HG02884 (cell line): Measurements from ENCODE around the gene HIVEP2.
A peak's percentile ranks its signal among the peaks of the same experiment; 100 is the strongest.

ENCODE experiments used
- ATAC-seq: cut with Tn5 transposase; IDR thresholded peaks from one replicate; pipeline ENCODE4 v1.9.1; 2021; ENCODE audit warnings: mild to moderate bottlenecking, moderate library complexity; ENCODE audit not compliant: unreplicated experiment

Gene HIVEP2

GRCh38 chr6:142844065-142844755 lies 100.8 kb downstream of the HIVEP2 start:
- ATAC-seq = no peak

- ATAC-seq = no peak
Observed at GRCh38 chr6:142843361-142843760, 101.6 kb downstream of the HIVEP2 start.

DNA sequence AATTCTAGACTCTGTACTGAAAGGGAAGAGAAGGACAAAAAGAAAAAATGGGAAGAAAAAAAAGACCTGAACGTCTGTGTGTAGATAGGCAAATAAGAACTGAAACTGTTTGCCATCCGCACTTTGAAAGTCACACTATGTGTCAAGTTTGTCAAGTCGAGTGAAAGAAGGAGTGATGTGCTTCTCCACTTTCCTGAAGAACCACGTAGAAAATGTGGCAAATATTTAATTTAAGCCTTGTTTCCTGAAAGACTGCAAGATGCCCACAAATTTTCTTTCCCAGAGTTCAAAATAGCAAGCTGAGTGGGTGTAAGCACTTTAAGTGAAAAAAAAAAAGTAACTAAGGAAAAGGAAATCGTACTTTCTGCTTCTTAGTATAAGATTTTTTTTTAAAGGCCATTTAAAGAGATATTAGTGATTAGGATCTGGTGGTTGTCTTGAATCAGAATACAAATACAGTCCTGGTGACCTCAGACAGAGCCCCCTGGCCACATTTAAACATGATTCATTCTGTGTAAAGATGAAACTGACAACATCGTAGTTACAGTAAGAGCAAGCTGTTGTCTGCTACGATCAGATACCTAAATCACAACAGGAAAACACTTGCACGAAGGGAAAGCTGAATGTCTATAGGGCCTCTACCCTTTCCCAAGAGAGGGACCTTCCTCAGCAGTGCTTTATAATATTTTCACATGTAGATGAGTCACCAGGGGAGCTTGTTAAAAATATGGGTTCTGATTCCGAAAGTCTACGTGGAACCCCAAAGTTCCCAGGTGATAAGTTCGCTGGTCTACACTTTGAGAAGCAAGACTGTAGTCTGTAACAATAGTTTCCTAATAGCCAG lies 102.3 kb downstream of the HIVEP2 start:
- peak; percentile 67 for ATAC-seq

GRCh38 chr6:142841915-142842314 lies 103.1 kb downstream of the HIVEP2 start:
- ATAC-seq = no peak

- ATAC-seq = no peak
Observed at GRCh38 chr6:142839686-142840040, 105.3 kb downstream of the HIVEP2 start.

- ATAC-seq = no peak
Observed at GRCh38 chr6:142838821-142839685, 105.9 kb downstream of the HIVEP2 start.

- ATAC-seq = no peak
Observed at GRCh38 chr6:142835787-142836535, 109.0 kb downstream of the HIVEP2 start.

DNA sequence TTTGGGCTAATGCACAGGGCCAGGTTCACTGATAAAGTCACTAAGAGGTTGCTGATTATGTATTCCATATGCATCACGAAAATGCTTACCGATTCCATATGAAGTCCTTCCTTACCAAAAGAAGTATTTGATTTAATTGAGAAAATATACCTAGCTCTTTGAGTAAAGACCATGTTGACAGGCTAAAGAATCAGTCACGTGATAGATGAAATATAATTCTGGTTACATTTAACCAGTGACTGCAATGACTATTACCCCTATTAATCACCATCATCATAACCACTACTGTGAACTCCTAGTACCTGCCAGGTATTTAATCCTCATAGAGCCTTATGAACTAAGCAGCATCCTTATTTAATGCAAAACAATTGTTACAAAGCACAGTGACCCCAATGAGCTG lies 110.1 kb downstream of the HIVEP2 start:
- no peak for ATAC-seq

DNA sequence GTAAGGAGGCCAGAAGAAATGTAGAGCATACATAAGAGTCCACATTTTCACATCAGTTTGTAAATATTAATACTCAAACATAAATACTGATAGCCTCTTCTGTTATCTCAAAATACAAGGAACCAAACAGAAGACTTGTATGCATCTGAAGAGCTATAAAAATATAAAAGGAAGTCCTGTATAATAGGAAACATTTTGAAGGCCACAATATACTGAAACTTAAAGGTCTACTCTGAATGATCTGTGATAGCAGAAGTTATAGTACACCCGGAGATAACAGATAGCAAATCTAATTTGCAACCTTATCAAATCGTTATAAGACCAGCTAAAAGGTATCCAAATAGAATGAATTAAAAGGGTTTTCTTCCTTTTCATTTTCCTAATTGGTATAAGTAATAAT lies 111.2 kb downstream of the HIVEP2 start:
- no peak for ATAC-seq

DNA sequence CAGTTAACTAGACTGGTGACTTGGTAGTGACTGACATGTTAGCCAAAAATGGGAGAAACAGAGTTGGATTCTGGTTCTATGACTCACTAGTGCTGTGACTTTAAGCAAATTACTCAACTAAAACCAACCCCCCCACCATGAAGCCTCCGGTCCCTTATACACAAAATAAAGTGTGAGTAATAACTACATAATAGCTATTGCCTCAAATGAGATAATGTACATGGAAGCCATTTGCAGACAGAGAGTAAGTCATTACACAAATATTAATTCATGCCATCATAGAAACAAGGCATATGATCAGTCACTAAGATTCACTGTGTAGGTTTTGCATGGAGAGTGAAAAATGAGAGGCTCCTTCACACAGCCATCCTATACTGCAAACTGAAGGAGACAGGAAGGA lies 111.9 kb downstream of the HIVEP2 start:
- no peak for ATAC-seq

DNA sequence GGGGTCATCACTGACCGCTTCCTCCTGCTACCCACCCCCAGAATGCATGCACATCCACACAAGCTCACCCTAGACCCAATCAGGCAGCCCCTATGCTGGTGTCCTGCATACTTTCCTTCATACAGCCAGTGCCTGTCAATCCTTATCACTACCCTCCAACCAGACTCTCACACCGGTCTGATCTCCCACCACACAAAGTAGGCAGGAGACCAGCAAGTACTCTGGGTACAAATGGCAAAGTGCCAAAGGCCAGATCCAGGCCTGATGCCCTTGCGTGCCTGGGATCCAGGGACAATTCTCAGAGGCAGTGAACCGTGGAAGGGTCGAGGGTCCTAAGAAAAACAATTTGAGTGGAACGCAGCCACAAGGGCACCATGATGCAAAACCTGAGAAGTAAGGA lies 114.2 kb downstream of the HIVEP2 start:
- no peak for ATAC-seq

DNA sequence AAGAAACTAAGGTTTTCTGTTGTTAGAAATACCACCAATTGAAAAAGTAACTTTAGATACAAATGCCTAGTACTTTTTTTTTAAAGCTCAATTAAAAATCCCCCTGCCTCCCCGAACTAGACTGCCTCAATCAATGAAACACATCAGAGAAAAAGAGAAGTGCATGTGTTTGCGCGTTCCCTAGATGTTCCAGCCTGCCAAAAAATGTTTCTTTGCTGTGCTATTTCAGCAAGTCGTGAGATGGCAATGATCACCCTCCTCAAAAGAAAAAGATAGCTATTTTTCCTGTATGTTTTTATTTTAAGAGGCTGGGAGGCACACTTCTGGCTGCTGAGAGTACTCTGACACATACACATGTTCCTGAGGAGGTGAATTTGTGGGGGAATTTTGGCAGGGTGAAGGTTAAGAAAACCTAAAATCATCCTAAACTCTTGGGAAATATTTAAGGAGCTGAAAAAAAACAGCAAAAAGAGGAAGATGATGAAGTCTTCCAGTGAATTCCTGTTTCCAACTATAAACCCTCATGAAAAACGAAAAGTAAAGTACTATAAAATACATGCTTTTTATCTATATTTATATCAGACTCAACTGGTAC lies 114.8 kb downstream of the HIVEP2 start:
- ATAC-seq = no peak

- no peak for ATAC-seq
Observed at GRCh38 chr6:142829556-142829955, 115.4 kb downstream of the HIVEP2 start.

DNA sequence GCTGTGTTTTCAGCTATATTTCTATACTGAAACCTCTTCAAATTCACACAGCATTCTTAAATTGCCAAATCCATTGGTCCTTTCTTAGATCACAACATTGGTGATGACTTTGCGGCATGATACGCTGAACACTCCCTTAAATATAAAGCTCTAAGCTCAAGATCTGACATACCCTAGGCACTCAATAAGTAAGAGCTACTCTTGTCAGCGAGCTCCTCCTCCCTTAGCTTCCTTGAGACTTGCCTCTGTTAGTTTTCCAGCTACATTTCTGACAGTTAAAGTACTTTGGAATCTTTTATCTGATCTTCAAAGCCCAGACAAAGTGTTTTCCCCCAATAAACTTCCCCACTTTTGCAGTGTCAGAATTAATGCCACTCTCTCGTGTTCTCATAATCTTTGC lies 117.0 kb downstream of the HIVEP2 start:
- ATAC-seq = no peak

- no peak for ATAC-seq
Observed at GRCh38 chr6:142827369-142827768, 117.6 kb downstream of the HIVEP2 start.

DNA sequence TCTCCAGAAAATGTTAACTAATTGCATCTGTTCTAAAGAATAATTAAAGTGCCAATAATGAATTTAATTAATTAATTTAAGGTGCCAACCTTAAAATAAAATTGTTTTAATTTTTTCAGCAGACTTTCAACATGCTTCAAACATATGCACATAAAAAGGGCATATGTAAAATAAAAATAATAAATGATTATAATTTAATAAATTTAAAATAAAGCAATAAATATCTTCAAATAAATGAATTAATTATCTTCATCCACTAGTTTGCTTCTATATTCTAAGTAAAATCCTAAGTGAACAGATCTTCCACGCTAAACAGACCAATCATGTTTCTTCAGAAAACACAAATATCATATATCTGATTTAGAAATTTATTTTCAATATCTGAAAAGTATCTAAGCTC lies 119.2 kb downstream of the HIVEP2 start:
- ATAC-seq = no peak

- no peak for ATAC-seq
Observed at GRCh38 chr6:142824426-142824825, 120.5 kb downstream of the HIVEP2 start.

DNA sequence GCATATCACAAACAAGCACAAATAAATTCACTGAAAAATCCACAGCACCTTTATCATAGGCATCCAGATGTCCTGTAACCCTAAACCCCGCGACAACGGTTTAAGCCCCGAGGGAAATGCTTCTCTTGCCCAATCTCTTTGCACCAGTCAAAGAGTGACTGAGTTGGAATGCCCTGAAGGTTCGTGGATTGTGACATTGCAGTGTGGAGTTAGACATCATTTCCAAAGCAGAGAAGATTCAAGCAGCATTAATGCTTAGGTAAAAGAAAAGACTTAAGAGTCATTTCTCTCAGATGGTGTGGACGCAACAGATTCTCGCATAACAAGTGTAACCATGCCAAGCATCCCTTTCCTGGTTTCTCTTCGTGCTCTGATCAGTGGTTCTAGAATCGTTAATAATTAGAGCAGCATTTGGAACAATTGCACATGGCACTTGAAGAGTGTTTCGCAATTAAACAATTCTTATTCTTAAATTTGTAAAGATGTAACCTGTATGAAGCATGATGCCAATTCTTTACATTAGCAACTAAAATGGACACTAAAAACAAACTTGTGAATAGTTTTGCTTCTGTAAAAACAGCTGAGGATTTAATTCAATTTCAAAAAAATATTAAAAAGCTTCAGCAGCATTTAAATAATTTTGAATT lies 121.6 kb downstream of the HIVEP2 start:
- ATAC-seq = no peak

- ATAC-seq = no peak
Observed at GRCh38 chr6:142822842-142823241, 122.1 kb downstream of the HIVEP2 start.

- peak; percentile 71 for ATAC-seq
Observed at GRCh38 chr6:142822383-142822782, 122.6 kb downstream of the HIVEP2 start.
